Measurements from ENCODE around the gene EXD1.
"Not testable (repeated sequence)": the region's sequence is repeated elsewhere in the genome, so short reads cannot be mapped to it uniquely, and the experiment has no call there.

EXD1 gene

GRCh38 chr15:41256103-41256502 lies 25.5 kb upstream of the EXD1 start:
- no peaks in the 10 kb centered on the region for H3K4me1 ChIP-seq (ENCODE audit: control insufficient read depth, insufficient read depth, low read length)
- H3K9ac ChIP-seq (ENCODE audit: low read depth, low read length), result no peak overlapping the region
- H3K27me3 ChIP-seq (ENCODE audit: control insufficient read depth, insufficient read depth, low read length), result no peaks in the 10 kb centered on the region
- H3K36me3 ChIP-seq (ENCODE audit: control insufficient read depth, insufficient read depth, low read length), result no peaks in the 10 kb centered on the region
- no peaks in the 10 kb centered on the region for H3K9me3 ChIP-seq (ENCODE audit: control insufficient read depth, insufficient read depth, low read length)
- no peak overlapping the region for H3K4me3 ChIP-seq (ENCODE audit: low read depth, low read length)

GRCh38 chr15:41254560-41254959 lies 24.0 kb upstream of the EXD1 start:
- Histone ChIP-seq H3K27me3 (ENCODE audit: control insufficient read depth, insufficient read depth, low read length) (no peaks in the 10 kb centered on the region), H3K9ac (ENCODE audit: low read depth, low read length) (no peak overlapping the region), H3K36me3 (ENCODE audit: control insufficient read depth, insufficient read depth, low read length) (no peaks in the 10 kb centered on the region), H3K9me3 (ENCODE audit: control insufficient read depth, insufficient read depth, low read length) (no peaks in the 10 kb centered on the region), H3K4me3 (ENCODE audit: low read depth, low read length) (no peak overlapping the region), H3K4me1 (ENCODE audit: control insufficient read depth, insufficient read depth, low read length) (no peaks in the 10 kb centered on the region)

GRCh38 chr15:41251411-41251810 lies 20.9 kb upstream of the EXD1 start:
- no peaks in the 10 kb centered on the region for H3K36me3 ChIP-seq (ENCODE audit: control insufficient read depth, insufficient read depth, low read length)
- H3K9me3 ChIP-seq (ENCODE audit: control insufficient read depth, insufficient read depth, low read length), result no peaks in the 10 kb centered on the region
- no peaks in the 10 kb centered on the region for H3K27me3 ChIP-seq (ENCODE audit: control insufficient read depth, insufficient read depth, low read length)
- no peak overlapping the region for H3K4me3 ChIP-seq (ENCODE audit: low read depth, low read length)
- no peaks in the 10 kb centered on the region for H3K4me1 ChIP-seq (ENCODE audit: control insufficient read depth, insufficient read depth, low read length)
- H3K9ac ChIP-seq (ENCODE audit: low read depth, low read length), result no peak overlapping the region

GRCh38 chr15:41250745-41251144 lies 20.2 kb upstream of the EXD1 start:
- H3K4me3 ChIP-seq (ENCODE audit: low read depth, low read length); H3K27me3 ChIP-seq (ENCODE audit: control insufficient read depth, insufficient read depth, low read length); H3K9ac ChIP-seq (ENCODE audit: low read depth, low read length); H3K4me1 ChIP-seq (ENCODE audit: control insufficient read depth, insufficient read depth, low read length); H3K9me3 ChIP-seq (ENCODE audit: control insufficient read depth, insufficient read depth, low read length); H3K36me3 ChIP-seq (ENCODE audit: control insufficient read depth, insufficient read depth, low read length): not testable (repeated sequence)

DNA sequence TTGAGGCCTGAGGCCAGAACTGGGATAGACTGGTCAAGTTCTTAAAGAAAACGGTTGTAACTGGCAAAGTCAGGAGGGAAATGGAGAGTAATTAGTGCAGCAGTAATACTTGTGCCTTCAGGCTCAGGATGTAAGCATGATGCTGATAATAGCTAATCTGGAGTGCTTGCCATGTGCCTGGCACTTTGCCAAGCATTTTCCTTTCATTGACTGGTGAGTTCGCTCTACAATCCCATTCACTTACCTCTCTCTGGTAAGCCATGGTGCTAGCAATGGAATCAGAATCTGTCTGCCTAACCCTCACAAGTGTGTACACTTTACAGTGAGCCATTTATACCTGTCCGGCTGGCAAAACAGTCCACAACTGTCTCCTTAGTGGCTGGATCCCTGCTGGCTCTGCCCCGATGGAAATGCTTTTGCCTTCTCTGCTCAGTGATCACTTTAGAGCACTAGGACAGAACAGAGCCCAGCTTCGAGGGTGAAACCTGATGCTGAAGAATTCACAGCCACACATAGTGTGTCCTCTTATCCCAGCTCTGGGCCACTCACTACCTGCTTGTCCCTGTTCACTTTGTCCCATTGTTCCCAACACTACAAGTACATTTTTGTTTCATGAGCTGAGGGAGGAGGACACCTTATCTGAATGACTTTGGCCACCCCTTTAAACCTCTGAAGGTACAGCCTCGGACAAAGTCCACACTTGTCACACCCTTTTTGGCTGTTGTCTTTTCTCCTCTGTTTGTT lies 10.8 kb upstream of the EXD1 start:
- peaks cover 7% of the 10 kb centered on the region for H3K36me3 ChIP-seq (ENCODE audit: control insufficient read depth, insufficient read depth, low read length)
- no peak overlapping the region for H3K4me3 ChIP-seq (ENCODE audit: low read depth, low read length)
- H3K27me3 ChIP-seq (ENCODE audit: control insufficient read depth, insufficient read depth, low read length), result no peaks in the 10 kb centered on the region
- H3K9ac ChIP-seq (ENCODE audit: low read depth, low read length), result no peak overlapping the region
- H3K4me1 ChIP-seq (ENCODE audit: control insufficient read depth, insufficient read depth, low read length), result no peaks in the 10 kb centered on the region
- H3K9me3 ChIP-seq (ENCODE audit: control insufficient read depth, insufficient read depth, low read length), result no peaks in the 10 kb centered on the region

DNA sequence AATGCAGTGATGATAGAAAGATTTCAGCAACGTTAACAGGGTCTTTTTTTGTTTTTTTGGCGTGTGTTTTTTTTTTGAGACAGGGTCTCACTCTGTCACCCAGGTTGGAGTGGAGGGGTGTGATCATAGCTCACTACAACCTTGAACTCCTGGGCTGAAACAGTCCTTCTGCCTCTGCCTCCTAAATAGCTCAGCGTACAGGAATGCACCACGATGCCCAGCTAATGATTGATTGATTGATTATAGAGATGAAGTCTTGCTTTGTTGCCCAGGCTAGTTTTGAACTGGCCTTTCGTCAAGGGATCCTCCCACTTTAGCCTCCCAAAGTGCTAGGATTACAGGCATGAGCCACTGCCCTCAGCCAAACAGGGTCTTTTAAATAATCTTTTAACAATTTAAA lies 7.5 kb upstream of the EXD1 start:
- Histone ChIP-seq H3K9me3 (ENCODE audit: control insufficient read depth, insufficient read depth, low read length) (no peaks in the 10 kb centered on the region), H3K9ac (ENCODE audit: low read depth, low read length) (no peak overlapping the region), H3K4me1 (ENCODE audit: control insufficient read depth, insufficient read depth, low read length) (no peaks in the 10 kb centered on the region), H3K27me3 (ENCODE audit: control insufficient read depth, insufficient read depth, low read length) (no peaks in the 10 kb centered on the region), H3K4me3 (ENCODE audit: low read depth, low read length) (no peak overlapping the region), H3K36me3 (ENCODE audit: control insufficient read depth, insufficient read depth, low read length) (no peaks in the 10 kb centered on the region)

DNA sequence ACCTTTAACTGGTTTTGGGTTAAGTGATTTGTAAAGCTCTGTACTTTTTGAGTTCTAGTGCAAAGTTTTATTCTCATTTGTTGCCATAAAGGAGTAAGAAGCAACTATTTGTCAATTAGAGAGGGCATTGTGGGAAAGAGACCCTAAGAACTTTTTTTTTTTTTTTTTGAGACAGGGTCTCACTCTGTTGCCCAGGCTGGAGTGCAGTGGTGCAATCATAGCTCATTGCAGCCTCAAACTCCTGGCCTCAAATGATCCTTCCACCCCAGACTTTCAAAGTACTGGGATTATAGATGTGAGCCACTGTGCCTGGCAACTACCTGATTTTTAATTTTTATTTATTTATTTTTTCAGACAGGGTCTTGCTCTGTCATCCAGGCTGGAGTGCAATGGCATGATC lies 5.4 kb upstream of the EXD1 start:
- Histone ChIP-seq H3K4me1 (ENCODE audit: control insufficient read depth, insufficient read depth, low read length) (no peaks in the 10 kb centered on the region), H3K9ac (ENCODE audit: low read depth, low read length) (no peak overlapping the region), H3K9me3 (ENCODE audit: control insufficient read depth, insufficient read depth, low read length) (no peaks in the 10 kb centered on the region)

DNA sequence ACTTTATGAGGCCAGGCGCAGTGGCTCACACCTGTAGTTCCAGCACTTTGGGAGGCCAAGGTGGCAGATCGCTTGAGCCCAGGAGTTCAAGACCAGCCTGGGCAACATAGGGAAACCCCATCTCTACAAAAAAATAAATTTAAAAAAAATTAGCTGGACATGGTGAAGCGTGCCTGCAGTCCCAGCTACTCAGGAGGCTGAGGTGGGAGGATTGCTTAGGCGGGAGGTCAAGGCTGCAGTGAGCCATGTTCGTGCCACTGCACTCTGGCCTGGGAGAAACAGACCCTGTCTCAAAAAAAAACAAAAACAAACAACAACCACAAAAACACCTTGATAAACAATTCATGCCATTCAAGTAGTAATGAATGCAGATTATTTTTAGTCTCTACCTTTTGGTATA lies 4.7 kb upstream of the EXD1 start:
- H3K4me3 ChIP-seq (ENCODE audit: low read depth, low read length); H3K4me1 ChIP-seq (ENCODE audit: control insufficient read depth, insufficient read depth, low read length); H3K9ac ChIP-seq (ENCODE audit: low read depth, low read length); H3K9me3 ChIP-seq (ENCODE audit: control insufficient read depth, insufficient read depth, low read length); H3K36me3 ChIP-seq (ENCODE audit: control insufficient read depth, insufficient read depth, low read length); H3K27me3 ChIP-seq (ENCODE audit: control insufficient read depth, insufficient read depth, low read length): not testable (repeated sequence)

More for the DNA sequence above, 5.4 kb upstream of the EXD1 start:
- Histone ChIP-seq H3K27me3 (ENCODE audit: control insufficient read depth, insufficient read depth, low read length) (no peaks in the 10 kb centered on the region), H3K4me3 (ENCODE audit: low read depth, low read length) (no peak overlapping the region), H3K36me3 (ENCODE audit: control insufficient read depth, insufficient read depth, low read length) (no peaks in the 10 kb centered on the region)

DNA sequence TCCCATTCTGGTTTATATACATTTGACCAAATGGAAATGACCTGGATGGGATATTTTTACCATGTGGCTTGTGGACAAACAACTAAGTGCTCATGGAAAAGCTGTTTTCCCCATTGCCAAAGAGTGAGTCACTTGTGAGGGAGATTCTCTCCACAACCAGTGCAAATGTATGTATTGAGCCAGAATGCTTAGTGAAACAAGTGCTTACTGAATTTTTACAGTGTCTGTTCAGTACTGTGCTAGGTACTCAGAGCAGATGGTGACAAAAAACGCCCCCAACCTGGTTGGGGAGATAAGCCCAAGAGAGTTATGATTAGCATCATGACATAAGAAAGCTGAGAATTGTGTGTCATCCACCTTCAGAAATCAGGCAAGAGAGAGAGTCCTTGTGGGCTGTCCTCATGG lies 2.8 kb upstream of the EXD1 start:
- Histone ChIP-seq H3K36me3 (ENCODE audit: control insufficient read depth, insufficient read depth, low read length) (no peaks in the 10 kb centered on the region), H3K27me3 (ENCODE audit: control insufficient read depth, insufficient read depth, low read length) (no peaks in the 10 kb centered on the region), H3K9ac (ENCODE audit: low read depth, low read length) (no peak overlapping the region), H3K4me1 (ENCODE audit: control insufficient read depth, insufficient read depth, low read length) (no peaks in the 10 kb centered on the region), H3K4me3 (ENCODE audit: low read depth, low read length) (no peak overlapping the region), H3K9me3 (ENCODE audit: control insufficient read depth, insufficient read depth, low read length) (no peaks in the 10 kb centered on the region)

DNA sequence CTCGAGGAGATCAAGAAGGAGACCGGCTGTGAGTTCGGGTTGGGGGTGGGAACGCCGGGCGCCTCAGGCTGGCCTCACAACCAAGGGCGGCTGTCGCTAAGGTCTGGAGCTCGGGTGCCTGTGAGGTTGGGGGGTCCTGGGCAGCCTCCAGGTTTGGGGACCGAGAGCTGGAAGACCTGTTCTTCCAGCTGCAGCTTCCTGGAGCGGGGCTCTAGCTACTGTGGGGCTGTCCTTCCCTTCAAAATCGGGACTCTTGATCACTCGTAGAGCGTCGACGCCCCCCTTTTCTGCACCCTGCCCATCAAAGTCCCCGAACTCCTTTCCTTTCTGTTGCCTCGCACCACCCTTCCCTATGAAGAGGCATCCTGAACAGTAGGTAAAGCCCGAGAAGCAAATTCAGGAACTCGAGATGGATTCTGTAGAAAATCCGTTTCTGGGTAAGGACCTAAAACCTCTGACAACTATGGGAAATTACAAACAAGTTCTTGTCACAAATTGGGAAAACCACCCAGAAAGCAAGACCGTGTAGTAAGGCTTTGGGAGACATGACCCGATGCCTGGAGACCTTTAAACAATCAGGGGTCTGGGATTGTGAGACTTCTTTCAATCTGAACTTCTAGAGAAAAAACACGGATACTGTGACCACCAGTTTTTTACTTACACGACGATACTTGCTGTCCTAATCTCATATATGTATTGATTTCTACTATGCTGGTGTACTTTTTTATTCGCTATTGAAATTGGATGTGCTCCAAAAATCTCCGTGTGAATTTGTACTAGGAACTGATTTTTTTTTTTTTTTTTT lies 1.1 kb upstream of the EXD1 start:
- Histone ChIP-seq H3K9ac (ENCODE audit: low read depth, low read length) (peak overlapping the region; percentile 41), H3K9me3 (ENCODE audit: control insufficient read depth, insufficient read depth, low read length) (no peaks in the 10 kb centered on the region), H3K27me3 (ENCODE audit: control insufficient read depth, insufficient read depth, low read length) (no peaks in the 10 kb centered on the region), H3K4me1 (ENCODE audit: control insufficient read depth, insufficient read depth, low read length) (no peaks in the 10 kb centered on the region), H3K36me3 (ENCODE audit: control insufficient read depth, insufficient read depth, low read length) (no peaks in the 10 kb centered on the region), H3K4me3 (ENCODE audit: low read depth, low read length) (peak overlapping the region; percentile 83)

GRCh38 chr15:41230345-41230649 lies 260 bp downstream of the EXD1 start:
- peak overlapping the region; percentile 83 for H3K4me3 ChIP-seq (ENCODE audit: low read depth, low read length)
- H3K4me1 ChIP-seq (ENCODE audit: control insufficient read depth, insufficient read depth, low read length), result no peaks in the 10 kb centered on the region
- H3K9ac ChIP-seq (ENCODE audit: low read depth, low read length), result no peak overlapping the region

GRCh38 chr15:41219381-41219780 lies 11.2 kb downstream of the EXD1 start:
- Histone ChIP-seq H3K4me3 (ENCODE audit: low read depth, low read length) (no peak overlapping the region), H3K36me3 (ENCODE audit: control insufficient read depth, insufficient read depth, low read length) (no peaks in the 10 kb centered on the region), H3K9me3 (ENCODE audit: control insufficient read depth, insufficient read depth, low read length) (no peaks in the 10 kb centered on the region), H3K27me3 (ENCODE audit: control insufficient read depth, insufficient read depth, low read length) (no peaks in the 10 kb centered on the region), H3K9ac (ENCODE audit: low read depth, low read length) (no peak overlapping the region), H3K4me1 (ENCODE audit: control insufficient read depth, insufficient read depth, low read length) (peaks cover 15% of the 10 kb centered on the region)

More at GRCh38 chr15:41230345-41230649, 260 bp downstream of the EXD1 start:
- no peaks in the 10 kb centered on the region for H3K27me3 ChIP-seq (ENCODE audit: control insufficient read depth, insufficient read depth, low read length)
- no peaks in the 10 kb centered on the region for H3K36me3 ChIP-seq (ENCODE audit: control insufficient read depth, insufficient read depth, low read length)
- H3K9me3 ChIP-seq (ENCODE audit: control insufficient read depth, insufficient read depth, low read length), result no peaks in the 10 kb centered on the region

All from iPS-15b (cell line).